22Rv1 (cell line): ENCODE results near the gene ZNF488.

ENCODE experiments used
- ZFX ChIP-seq: fragments of 450-650 bp; IDR thresholded peaks from 2 replicates; pipeline ENCODE4 v1.6.1; 2017; ENCODE audit warnings: antibody characterized with exemption, borderline replicate concordance
- TF ChIP-seq, protein P1 (sequence below): fragments of 450-650 bp; IDR thresholded peaks from 2 replicates; pipeline ENCODE4 v1.5.1; 2017; ENCODE audit warnings: mild to moderate bottlenecking

DNA sequence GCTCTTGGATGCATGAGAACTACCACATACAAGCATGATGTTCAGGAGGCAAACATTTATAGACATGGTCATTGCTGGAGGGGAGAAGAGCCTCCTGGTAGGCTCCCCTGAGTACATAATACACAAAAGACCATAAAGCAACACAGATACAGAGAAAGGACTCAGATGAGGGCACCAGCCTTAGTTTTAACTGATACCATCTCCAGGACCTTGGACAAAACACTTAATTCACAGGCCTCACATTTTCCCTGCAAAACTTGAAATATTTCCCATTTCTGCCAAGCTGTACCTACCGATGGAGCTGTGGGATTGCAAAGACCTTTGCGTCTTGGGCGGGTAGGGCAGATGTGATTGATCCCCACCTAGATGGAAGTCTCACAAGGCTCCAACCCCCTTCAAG is 16.7 kb upstream of the ZNF488 start:
- TF ChIP-seq, protein P1, sequence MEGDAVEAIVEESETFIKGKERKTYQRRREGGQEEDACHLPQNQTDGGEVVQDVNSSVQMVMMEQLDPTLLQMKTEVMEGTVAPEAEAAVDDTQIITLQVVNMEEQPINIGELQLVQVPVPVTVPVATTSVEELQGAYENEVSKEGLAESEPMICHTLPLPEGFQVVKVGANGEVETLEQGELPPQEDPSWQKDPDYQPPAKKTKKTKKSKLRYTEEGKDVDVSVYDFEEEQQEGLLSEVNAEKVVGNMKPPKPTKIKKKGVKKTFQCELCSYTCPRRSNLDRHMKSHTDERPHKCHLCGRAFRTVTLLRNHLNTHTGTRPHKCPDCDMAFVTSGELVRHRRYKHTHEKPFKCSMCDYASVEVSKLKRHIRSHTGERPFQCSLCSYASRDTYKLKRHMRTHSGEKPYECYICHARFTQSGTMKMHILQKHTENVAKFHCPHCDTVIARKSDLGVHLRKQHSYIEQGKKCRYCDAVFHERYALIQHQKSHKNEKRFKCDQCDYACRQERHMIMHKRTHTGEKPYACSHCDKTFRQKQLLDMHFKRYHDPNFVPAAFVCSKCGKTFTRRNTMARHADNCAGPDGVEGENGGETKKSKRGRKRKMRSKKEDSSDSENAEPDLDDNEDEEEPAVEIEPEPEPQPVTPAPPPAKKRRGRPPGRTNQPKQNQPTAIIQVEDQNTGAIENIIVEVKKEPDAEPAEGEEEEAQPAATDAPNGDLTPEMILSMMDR: no peak
- no peak for TF ChIP-seq ZFX
